Activated naive CD8-positive, alpha-beta T cell treated with anti-CD3 and anti-CD28 coated beads, Interleukin-2, amount 50 U/mL, for 24 hours (primary cell): Measurements from ENCODE around the gene ZFHX3.

Experiments used
- ATAC-seq: fragments of 150-1000 bp; cut with Tn5 transposase; one replicate; pipeline ENCODE4 v1.10.0; 2021
- DNase-seq: peaks from one replicate; pipeline ENCODE4 v3.0.0; 2021
- H3K27ac Mint-ChIP-seq: one replicate; pipeline ENCODE4 v1.8.0; 2021; ENCODE audit warnings: mild to moderate bottlenecking, mixed read lengths
- H3K27me3 Mint-ChIP-seq: one replicate; pipeline ENCODE4 v1.8.0; 2021; ENCODE audit warnings: mixed read lengths
- H3K36me3 Mint-ChIP-seq: one replicate; pipeline ENCODE4 v1.8.0; 2021; ENCODE audit warnings: low read depth, mixed read lengths
- H3K4me1 Mint-ChIP-seq: one replicate; pipeline ENCODE4 v1.8.0; 2021; ENCODE audit warnings: mixed read lengths
- H3K4me3 Mint-ChIP-seq: one replicate; pipeline ENCODE4 v1.8.0; 2021; ENCODE audit warnings: mild to moderate bottlenecking, moderate library complexity, mixed read lengths
- H3K9me3 Mint-ChIP-seq: one replicate; pipeline ENCODE4 v1.8.0; 2021; ENCODE audit warnings: mixed read lengths

Gene ZFHX3

GRCh38 chr16:72967941-72968340, 80.0 kb downstream of the ZFHX3 start:
- no peak overlapping the region for H3K27ac Mint-ChIP-seq
- ATAC-seq: no peak
- no peak overlapping the region for H3K4me3 Mint-ChIP-seq
- H3K27me3 Mint-ChIP-seq: no peaks in the 10 kb centered on the region
- no peaks in the 10 kb centered on the region for H3K4me1 Mint-ChIP-seq
- no peaks in the 10 kb centered on the region for H3K9me3 Mint-ChIP-seq
- no peaks in the 10 kb centered on the region for H3K36me3 Mint-ChIP-seq
- no peak for DNase-seq

- Mint-ChIP-seq H3K4me3 (no peak overlapping the region), H3K27me3 (no peaks in the 10 kb centered on the region), H3K27ac (no peak overlapping the region), H3K36me3 (no peaks in the 10 kb centered on the region), H3K4me1 (no peaks in the 10 kb centered on the region), H3K9me3 (no peaks in the 10 kb centered on the region)
- no peak for ATAC-seq
- DNase-seq: no peak
These were observed 84.2 kb downstream of the ZFHX3 start for GRCh38 chr16:72963533-72964315.

GRCh38 chr16:72962347-72962746, 85.6 kb downstream of the ZFHX3 start:
- Mint-ChIP-seq H3K4me1 (no peaks in the 10 kb centered on the region), H3K27me3 (no peaks in the 10 kb centered on the region), H3K4me3 (no peak overlapping the region), H3K36me3 (no peaks in the 10 kb centered on the region), H3K9me3 (no peaks in the 10 kb centered on the region), H3K27ac (no peak overlapping the region)
- ATAC-seq: no peak
- no peak for DNase-seq

GRCh38 chr16:72961863-72962262, 86.1 kb downstream of the ZFHX3 start:
- no peaks in the 10 kb centered on the region for H3K9me3 Mint-ChIP-seq
- DNase-seq (no peak), ATAC-seq (no peak)
- no peaks in the 10 kb centered on the region for H3K36me3 Mint-ChIP-seq
- H3K27me3 Mint-ChIP-seq: no peaks in the 10 kb centered on the region
- no peaks in the 10 kb centered on the region for H3K4me1 Mint-ChIP-seq
- no peak overlapping the region for H3K27ac Mint-ChIP-seq
- no peak overlapping the region for H3K4me3 Mint-ChIP-seq

- ATAC-seq: no peak
- H3K36me3 Mint-ChIP-seq: no peaks in the 10 kb centered on the region
- H3K4me1 Mint-ChIP-seq: no peaks in the 10 kb centered on the region
- H3K27ac Mint-ChIP-seq: no peak overlapping the region
- H3K9me3 Mint-ChIP-seq: no peaks in the 10 kb centered on the region
- no peaks in the 10 kb centered on the region for H3K27me3 Mint-ChIP-seq
- H3K4me3 Mint-ChIP-seq: no peak overlapping the region
- DNase-seq: no peak
These were observed 86.7 kb downstream of the ZFHX3 start for GRCh38 chr16:72961115-72961832.

GRCh38 chr16:72960101-72960500, 87.8 kb downstream of the ZFHX3 start:
- no peak for DNase-seq
- Mint-ChIP-seq H3K36me3 (no peaks in the 10 kb centered on the region), H3K27me3 (no peaks in the 10 kb centered on the region), H3K4me1 (no peaks in the 10 kb centered on the region), H3K27ac (no peak overlapping the region), H3K4me3 (no peak overlapping the region), H3K9me3 (no peaks in the 10 kb centered on the region)
- ATAC-seq: no peak

GRCh38 chr16:72959301-72959996, 88.5 kb downstream of the ZFHX3 start:
- ATAC-seq (no peak), DNase-seq (no peak)
- no peaks in the 10 kb centered on the region for H3K36me3 Mint-ChIP-seq
- H3K9me3 Mint-ChIP-seq: no peaks in the 10 kb centered on the region
- no peaks in the 10 kb centered on the region for H3K4me1 Mint-ChIP-seq
- H3K27ac Mint-ChIP-seq: no peak overlapping the region
- no peak overlapping the region for H3K4me3 Mint-ChIP-seq
- H3K27me3 Mint-ChIP-seq: no peaks in the 10 kb centered on the region

GRCh38 chr16:72958522-72959076, 89.3 kb downstream of the ZFHX3 start:
- Mint-ChIP-seq H3K4me3 (no peak overlapping the region), H3K27ac (no peak overlapping the region), H3K4me1 (no peaks in the 10 kb centered on the region), H3K9me3 (no peaks in the 10 kb centered on the region), H3K36me3 (no peaks in the 10 kb centered on the region), H3K27me3 (no peaks in the 10 kb centered on the region)
- no peak for ATAC-seq
- no peak for DNase-seq

- Mint-ChIP-seq H3K9me3 (no peaks in the 10 kb centered on the region), H3K4me3 (no peak overlapping the region), H3K27ac (no peak overlapping the region), H3K27me3 (no peaks in the 10 kb centered on the region), H3K36me3 (no peaks in the 10 kb centered on the region), H3K4me1 (no peaks in the 10 kb centered on the region)
- ATAC-seq: no peak
- DNase-seq: no peak
These were observed 90.3 kb downstream of the ZFHX3 start for GRCh38 chr16:72957303-72958277.

- Mint-ChIP-seq H3K9me3 (no peaks in the 10 kb centered on the region), H3K27ac (no peak overlapping the region), H3K27me3 (no peaks in the 10 kb centered on the region), H3K36me3 (no peaks in the 10 kb centered on the region), H3K4me1 (no peaks in the 10 kb centered on the region), H3K4me3 (no peak overlapping the region)
- no peak for DNase-seq
- no peak for ATAC-seq
These were observed 91.5 kb downstream of the ZFHX3 start for GRCh38 chr16:72956124-72957064.

- H3K27ac Mint-ChIP-seq: no peak overlapping the region
- no peak for DNase-seq
- no peaks in the 10 kb centered on the region for H3K27me3 Mint-ChIP-seq
- ATAC-seq: no peak
- H3K36me3 Mint-ChIP-seq: no peaks in the 10 kb centered on the region
- no peaks in the 10 kb centered on the region for H3K9me3 Mint-ChIP-seq
- no peaks in the 10 kb centered on the region for H3K4me1 Mint-ChIP-seq
- no peak overlapping the region for H3K4me3 Mint-ChIP-seq
These were observed 95.1 kb downstream of the ZFHX3 start for GRCh38 chr16:72952811-72953271.

GRCh38 chr16:72952404-72952803, 95.5 kb downstream of the ZFHX3 start:
- DNase-seq (no peak), ATAC-seq (no peak)
- Mint-ChIP-seq H3K27me3 (no peaks in the 10 kb centered on the region), H3K4me1 (no peaks in the 10 kb centered on the region), H3K36me3 (no peaks in the 10 kb centered on the region), H3K27ac (no peak overlapping the region), H3K4me3 (no peak overlapping the region), H3K9me3 (no peaks in the 10 kb centered on the region)

- Mint-ChIP-seq H3K27me3 (no peaks in the 10 kb centered on the region), H3K4me3 (no peak overlapping the region), H3K27ac (no peak overlapping the region), H3K4me1 (no peaks in the 10 kb centered on the region), H3K9me3 (no peaks in the 10 kb centered on the region), H3K36me3 (no peaks in the 10 kb centered on the region)
- ATAC-seq: no peak
- DNase-seq: no peak
These were observed 96.0 kb downstream of the ZFHX3 start for GRCh38 chr16:72951916-72952315.
